Prostate gland (tissue), 2 donors: ENCODE measurements around the gene KDM4C.

Experiments used
- CTCF ChIP-seq, 4 experiments: fragments of 200-600 bp in 2 of 4; fragments of 450-650 bp in 2 of 4; sonication (generic) in 2 of 4; IDR thresholded peaks; 1 replicate in 3 of 4; 2 replicates in 1 of 4; pipeline ENCODE4 v1.5.1; 2016 to 2019; ENCODE audit warnings: antibody characterized with exemption in 4 of 4, mild to moderate bottlenecking in 2 of 4, moderate library complexity in 2 of 4
- POLR2A ChIP-seq: fragments of 450-650 bp; IDR thresholded peaks from one replicate; pipeline ENCODE4 v1.6.1; 2016; ENCODE audit warnings: antibody characterized with exemption, mild to moderate bottlenecking

- TF ChIP-seq CTCF (IDR thresholded peaks at IDR 0.05): no peak
- TF ChIP-seq POLR2A: no peak
These were observed 395.8 kb downstream of the KDM4C start for GRCh38 chr9:7153566-7153965.
